Stimulated activated CD4-positive, alpha-beta T cell treated with anti-CD3 and anti-CD28 coated beads, Interleukin-2, amount 100 ng/mL, for 48 hours (primary cell): ENCODE results near the gene DNMT3L.
"Not testable (repeated sequence)": the region's sequence is repeated elsewhere in the genome, so short reads cannot be mapped to it uniquely, and the experiment has no call there.

Experiments
- DNase-seq, 2 donors: peaks; one replicate each; pipeline ENCODE4 v3.0.0-alpha.2; 2020

DNMT3L gene

DNA sequence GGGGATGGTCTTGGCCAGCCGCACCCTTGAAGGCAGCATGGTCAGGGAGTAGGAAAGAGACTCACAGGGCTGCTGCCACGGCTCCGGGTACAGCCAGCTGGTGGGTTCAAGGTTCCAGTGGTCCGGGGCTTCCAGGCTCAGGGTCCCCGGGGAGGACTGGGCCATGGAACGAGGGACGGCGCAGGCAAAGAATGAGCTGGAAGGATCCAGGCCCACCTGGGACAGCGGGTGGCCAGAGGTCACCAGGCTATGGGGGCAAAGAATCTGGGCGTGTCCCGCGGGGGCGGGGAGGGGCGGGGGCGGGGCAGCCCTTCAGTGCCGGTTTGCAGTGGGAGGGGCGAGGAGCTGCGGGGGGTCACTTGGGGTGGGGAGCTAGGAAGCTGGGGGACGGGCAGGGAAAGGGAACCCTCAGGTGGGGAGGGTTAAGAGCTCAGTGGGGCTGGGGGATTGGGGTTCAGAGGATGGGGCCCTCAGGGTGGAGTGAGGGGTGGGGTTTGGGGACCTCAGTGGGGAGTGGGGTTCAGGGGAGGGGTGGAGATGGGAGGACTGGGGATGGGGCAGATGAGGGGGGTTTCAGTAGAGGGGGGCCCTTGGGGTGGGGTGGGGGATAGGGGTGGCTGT lies at the start of gene DNMT3L:
DNMT3L (minus strand) TSS at position 223 of the 621 bp plus-strand sequence. CDS start 638 bp downstream, outside the sequence.
- no peak for DNase-seq

GRCh38 chr21:44310628-44311507 lies 49.2 kb upstream of the DNMT3L start:
- DNase-seq, result no peak

DNA sequence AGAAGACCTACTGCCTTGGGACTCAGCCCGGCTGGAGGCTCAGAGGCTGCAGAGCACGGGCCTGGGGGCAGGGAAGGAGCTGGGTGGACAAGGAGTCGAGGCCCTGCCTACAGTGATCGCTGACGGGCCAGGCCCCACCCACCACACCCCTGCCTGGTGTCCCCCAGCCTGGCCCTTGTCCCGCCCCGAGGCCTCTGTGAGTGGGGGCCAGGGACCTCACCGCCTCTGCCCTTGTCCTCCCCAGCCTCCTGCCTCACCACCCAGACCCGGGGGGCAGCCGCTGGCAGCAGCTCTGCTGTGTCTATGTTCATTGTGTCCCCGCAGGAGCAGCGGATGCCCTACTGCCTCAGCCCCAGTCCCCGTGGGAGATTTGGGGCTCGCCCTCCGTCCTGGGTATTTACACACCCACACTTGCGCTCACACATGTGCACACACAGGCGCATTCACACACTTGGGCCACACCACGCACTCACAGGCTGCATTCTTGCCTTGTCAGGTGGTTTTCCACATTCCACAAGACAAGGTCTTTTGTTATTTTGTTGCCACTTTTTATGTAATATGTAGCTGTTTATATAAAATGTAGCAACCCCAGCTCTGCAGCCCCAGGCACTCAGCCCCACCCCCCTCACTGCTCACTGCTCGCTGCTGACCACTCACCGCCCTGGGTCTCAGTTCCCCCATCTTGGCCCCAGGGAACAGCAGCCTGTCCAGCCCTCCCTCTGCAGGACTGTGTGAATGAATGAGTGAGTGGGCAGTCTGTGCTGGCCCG lies 45.4 kb upstream of the DNMT3L start:
- no peak for DNase-seq

- no peak for DNase-seq
Observed at GRCh38 chr21:44305691-44306090, 44.0 kb upstream of the DNMT3L start.

DNA sequence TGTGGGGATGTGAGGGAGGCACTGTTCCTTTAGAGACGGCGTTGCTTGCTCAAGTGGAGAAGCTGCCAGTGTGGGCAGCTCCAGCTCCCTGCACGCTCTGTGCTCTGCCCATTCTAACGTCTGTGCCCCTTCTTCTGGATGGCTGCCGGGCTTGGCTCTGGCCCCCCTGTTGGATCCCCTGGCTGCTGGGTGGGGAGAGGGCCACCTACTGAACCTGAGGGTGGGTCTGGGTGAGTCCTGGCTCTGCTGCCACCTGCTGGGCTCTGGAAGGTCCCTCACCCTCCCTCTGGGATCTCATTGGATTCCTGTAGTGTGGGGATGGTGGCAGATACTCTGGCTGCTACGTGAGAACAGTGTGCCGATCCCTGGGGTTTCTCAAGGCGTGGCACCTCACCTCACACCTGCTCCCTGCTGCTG lies 43.2 kb upstream of the DNMT3L start:
- peak; percentile 39 to 41 for DNase-seq

DNA sequence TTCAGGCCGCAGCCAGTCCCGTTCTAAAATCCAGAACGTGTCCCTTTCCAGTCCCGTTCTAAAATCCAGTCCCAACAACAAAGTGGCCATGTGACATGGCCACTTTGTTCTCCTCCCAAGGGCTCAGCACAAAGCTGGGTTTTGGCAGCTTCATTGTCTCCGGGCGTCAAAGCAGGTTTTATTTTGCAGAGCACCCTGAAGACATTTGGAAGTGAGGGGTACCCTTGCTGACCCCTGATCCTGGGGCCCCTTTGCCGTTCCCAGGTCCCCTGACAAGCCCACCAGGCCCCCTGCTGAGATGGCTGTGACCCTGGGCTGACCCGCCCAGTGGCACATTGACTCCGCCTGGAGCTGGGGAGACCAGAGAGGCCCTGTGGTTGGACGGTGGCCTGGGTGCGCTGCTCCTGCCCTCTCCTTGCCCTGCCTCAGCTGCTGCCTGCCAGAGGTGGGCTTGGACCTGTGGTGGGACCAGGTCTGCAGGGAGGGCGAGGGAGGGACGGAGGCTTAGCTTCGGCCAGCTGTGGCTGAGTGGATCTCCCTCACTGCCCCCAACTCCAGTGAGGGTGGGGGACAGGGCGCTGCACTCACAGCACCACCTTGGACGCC lies 42.4 kb upstream of the DNMT3L start:
- DNase-seq, result no peak

DNA sequence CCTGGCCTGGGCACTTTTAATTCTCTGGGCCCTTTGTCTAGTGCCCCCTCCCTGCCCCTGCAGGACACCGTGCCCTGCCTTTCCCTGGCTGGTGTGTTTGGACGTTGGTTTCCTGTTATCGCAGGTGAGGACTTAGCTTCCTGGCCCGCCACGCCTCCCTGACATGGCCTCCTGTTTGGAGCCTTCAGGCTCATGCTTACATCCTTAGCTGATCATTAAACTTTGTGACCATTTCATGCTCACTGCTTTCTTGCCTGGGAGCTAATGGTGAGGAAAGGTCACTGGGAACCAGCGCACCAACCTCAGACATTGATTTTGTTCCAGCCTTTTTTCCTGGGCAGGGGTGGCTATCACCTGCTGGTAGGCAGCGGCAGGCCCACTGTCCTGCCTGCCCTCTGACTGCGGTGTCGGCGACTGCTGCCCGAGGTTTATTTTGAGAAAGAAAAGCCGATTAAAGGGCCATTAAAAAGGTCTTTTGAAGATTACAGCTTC lies 41.8 kb upstream of the DNMT3L start:
- DNase-seq, result no peak

GRCh38 chr21:44302573-44303401 lies 41.1 kb upstream of the DNMT3L start:
- not testable (repeated sequence) for DNase-seq

GRCh38 chr21:44301961-44302406 lies 40.3 kb upstream of the DNMT3L start:
- no peak for DNase-seq

- DNase-seq, result no peak
Observed at GRCh38 chr21:44301141-44301540, 39.4 kb upstream of the DNMT3L start.

DNA sequence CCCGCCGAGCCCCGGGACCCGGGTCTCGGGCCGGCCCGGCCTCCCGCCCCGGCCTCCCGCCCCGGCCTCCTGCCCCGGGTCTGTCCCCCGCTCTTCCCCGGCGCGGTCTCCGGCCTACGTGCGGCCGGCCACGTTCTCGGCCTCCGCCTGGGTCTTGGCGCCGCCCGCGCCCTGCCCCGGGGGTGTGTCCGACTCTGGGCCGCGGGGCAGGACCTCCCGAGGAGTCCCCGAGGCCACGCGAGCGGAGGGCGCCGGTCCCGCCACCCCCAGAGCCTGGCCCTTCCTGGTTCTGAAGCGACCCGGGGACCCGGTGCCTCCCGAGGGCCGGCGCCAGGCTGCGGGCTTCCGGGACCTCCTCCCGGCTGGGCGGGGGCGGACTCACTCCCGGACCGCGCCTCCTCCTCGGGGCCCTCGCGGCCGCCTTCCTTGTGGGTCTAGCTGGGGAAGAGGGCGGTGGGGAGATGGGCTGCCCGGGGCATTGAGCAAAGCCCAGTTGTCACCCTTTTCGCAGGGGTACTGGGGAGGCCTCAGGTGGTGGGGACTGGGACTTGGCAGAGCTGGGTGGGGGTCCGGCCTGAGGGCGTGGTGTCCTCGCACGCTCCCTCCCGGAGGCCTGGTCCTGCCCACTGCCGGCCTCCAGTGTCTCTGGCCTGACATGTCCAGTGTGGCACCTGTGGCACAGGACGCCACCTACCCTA lies 38.7 kb upstream of the DNMT3L start:
- peak; percentile 50 to 57 for DNase-seq

DNA sequence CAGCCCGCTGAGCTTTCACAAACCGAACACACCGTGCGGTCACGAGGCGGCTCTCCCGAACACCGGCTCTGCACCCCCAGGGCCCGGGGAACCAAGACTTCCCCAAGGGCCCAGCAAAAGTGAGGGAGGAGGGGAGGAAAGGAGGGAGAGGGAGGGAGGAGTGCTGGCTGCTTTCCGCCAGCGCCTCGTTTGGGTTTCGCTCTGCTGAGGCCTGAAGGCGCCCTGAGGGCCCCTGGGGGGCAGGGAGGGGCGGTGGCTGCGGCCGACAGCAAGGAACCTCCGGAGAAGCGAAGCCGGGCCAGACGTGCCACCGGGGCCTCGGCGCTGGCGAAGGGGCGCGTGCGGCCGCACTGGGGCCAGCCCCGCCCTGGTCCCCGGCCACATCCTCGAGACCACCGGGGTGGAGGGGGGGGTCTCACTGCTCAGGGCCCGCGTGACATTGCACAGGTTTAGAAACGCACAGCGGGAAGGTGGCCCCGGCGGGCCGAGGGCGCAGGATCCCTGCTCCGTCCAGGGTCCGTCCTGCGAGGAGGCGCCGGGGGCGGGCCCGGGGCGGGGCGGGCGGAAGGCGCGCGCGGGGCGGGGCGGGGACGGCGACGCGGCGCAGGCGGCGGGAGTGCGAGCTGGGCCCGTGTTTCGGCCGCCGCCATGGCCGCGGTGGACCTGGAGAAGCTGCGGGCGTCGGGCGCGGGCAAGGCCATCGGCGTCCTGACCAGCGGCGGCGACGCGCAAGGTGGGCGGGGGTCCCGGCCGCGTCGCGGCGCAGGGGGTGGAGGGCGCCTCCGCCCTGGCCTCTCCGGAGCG lies 38.0 kb upstream of the DNMT3L start, which contains the start of gene PFKL:
PFKL (plus strand) TSS at position 596 of the 804 bp plus-strand sequence; CDS start at position 649, 53 bp downstream.
- peak; percentile 63 to 68 for DNase-seq

GRCh38 chr21:44299085-44299457 lies 37.4 kb upstream of the DNMT3L start:
- no peak for DNase-seq

DNA sequence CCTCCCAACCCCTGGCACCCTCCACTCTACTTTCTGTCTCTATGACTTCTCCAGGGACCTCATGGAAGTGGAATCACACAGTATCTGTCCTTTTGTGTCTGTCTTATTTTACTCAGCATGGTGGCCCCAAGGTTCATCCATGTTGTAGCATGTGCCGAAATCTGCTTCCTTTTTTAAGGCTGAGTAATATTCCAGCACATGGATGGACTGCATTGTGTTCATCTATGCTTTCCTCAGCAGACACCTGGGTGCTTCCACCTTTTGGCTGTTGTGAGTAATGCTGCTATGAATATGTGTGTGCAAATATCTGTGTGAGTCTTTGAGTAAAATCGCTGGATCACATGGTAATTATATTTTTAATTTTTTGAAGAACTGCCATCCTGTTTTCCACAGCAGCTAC lies 36.6 kb upstream of the DNMT3L start:
- no peak for DNase-seq

- DNase-seq, result peak; percentile 72 to 76
Observed at GRCh38 chr21:44297525-44298290, 36.0 kb upstream of the DNMT3L start.

GRCh38 chr21:44296916-44297315 lies 35.2 kb upstream of the DNMT3L start:
- DNase-seq, result no peak

- no peak for DNase-seq
Observed at GRCh38 chr21:44296103-44296519, 34.4 kb upstream of the DNMT3L start.

- DNase-seq, result no peak
Observed at GRCh38 chr21:44295646-44296045, 33.9 kb upstream of the DNMT3L start.

- no peak for DNase-seq
Observed at GRCh38 chr21:44295163-44295573, 33.5 kb upstream of the DNMT3L start.
